WTC11 (cell line): ENCODE results near the gene CPD.

Source experiments
- ATF2 ChIP-seq: sonication (generic); formaldehyde crosslinking; IDR thresholded peaks from 2 replicates; pipeline ENCODE4 v1.8.1; 2022; ENCODE audit warnings: low read depth, missing genetic modification reagents, borderline replicate concordance
- CREB1 ChIP-seq: sonication (generic); formaldehyde crosslinking; IDR thresholded peaks from 2 replicates; pipeline ENCODE4 v1.8.0; 2023; ENCODE audit warnings: mild to moderate bottlenecking, missing genetic modification reagents
- CTCF ChIP-seq: fragments of 200-600 bp; IDR thresholded peaks from 2 replicates; pipeline ENCODE4 v1.8.0; 2022; ENCODE audit warnings: antibody characterized with exemption
- GABPB1 ChIP-seq: sonication (generic); formaldehyde crosslinking; IDR thresholded peaks from 2 replicates; pipeline ENCODE4 v1.8.1; 2023; ENCODE audit warnings: mild to moderate bottlenecking, missing genetic modification reagents
- SMAD4 ChIP-seq: sonication (generic); formaldehyde crosslinking; IDR thresholded peaks from 2 replicates; pipeline ENCODE4 v1.8.0; 2022; ENCODE audit warnings: mild to moderate bottlenecking, missing genetic modification reagents
- USF2 ChIP-seq: sonication (generic); formaldehyde crosslinking; IDR thresholded peaks from 2 replicates; pipeline ENCODE4 v1.8.1; 2023; ENCODE audit warnings: mild to moderate bottlenecking, missing genetic modification reagents, moderate library complexity
- ZNF281 ChIP-seq: sonication (generic); formaldehyde crosslinking; IDR thresholded peaks from 2 replicates; pipeline ENCODE4 v1.8.0; 2023; ENCODE audit warnings: mild to moderate bottlenecking, missing genetic modification reagents
- ZNF425 ChIP-seq: fragments of 250-450 bp; sonication (Bioruptor Pico); conservative IDR thresholded peaks from 2 replicates; pipeline ENCODE4 v1.9.0; 2021; ENCODE audit warnings: mild to moderate bottlenecking

- TF ChIP-seq ZNF425 (CRISPR knock-in tag) (no peak), CTCF (no peak), ATF2 (CRISPR knock-in tag) (no peak), CREB1 (no peak), ZNF281 (no peak), USF2 (CRISPR knock-in tag) (no peak), SMAD4 (CRISPR knock-in tag) (no peak), GABPB1 (no peak)
Measured at GRCh38 chr17:30388321-30389179, 9.8 kb downstream of the CPD start.
